HEK293 (cell line): ENCODE results near the gene PRKCE.

ENCODE experiments used
- CTCF ChIA-PET: fragments of 350-600 bp; formaldehyde crosslinking; extraction: SDS; loops from one replicate; lab custom pipeline; 2021; ENCODE audit warnings: antibody characterized with exemption; lab: Yijun Ruan, JAX
- POLR2A ChIA-PET: fragments of 300-600 bp; formaldehyde crosslinking; extraction: SDS; loops from one replicate; lab custom pipeline; 2020; ENCODE audit warnings: antibody characterized with exemption, inconsistent platforms; lab: Yijun Ruan, JAX
- H3K27ac ChIP-seq: fragments of 200-500 bp; sonication (Bioruptor generic); 2 replicates; pipeline ENCODE4 v1.5.1; 2014; ENCODE audit warnings: low read depth, low read length, control low read depth, inconsistent platforms; ENCODE audit errors: extremely low read depth
- H3K36me3 ChIP-seq, 2 experiments: fragments of 200-500 bp in 1 of 2; sonication (Bioruptor generic) in 1 of 2; 1 replicate in 1 of 2; 2 replicates in 1 of 2; pipeline ENCODE4 v1.5.1; 2014 to 2017; ENCODE audit warnings: inconsistent platforms in 2 of 2, low read length in 2 of 2; ENCODE audit not compliant: control insufficient read depth in 2 of 2, insufficient read depth in 1 of 2
- H3K4me1 ChIP-seq: fragments of 200-500 bp; sonication (Bioruptor generic); 2 replicates; pipeline ENCODE4 v1.5.1; 2014; ENCODE audit warnings: mild to moderate bottlenecking, low read length, inconsistent platforms; ENCODE audit not compliant: control insufficient read depth, insufficient read depth
- H3K4me3 ChIP-seq: 2 replicates; pipeline ENCODE4 v1.5.1; 2011; ENCODE audit warnings: low read depth, mild to moderate bottlenecking, control low read depth, low read length, moderate library complexity
- H3K9me3 ChIP-seq: fragments of 200-500 bp; sonication (Bioruptor generic); 2 replicates; pipeline ENCODE4 v1.5.1; 2014; ENCODE audit warnings: low read depth, low read length, inconsistent platforms; ENCODE audit not compliant: control insufficient read depth, insufficient read depth
- EGR2 ChIP-seq: fragments of 450-650 bp; formaldehyde crosslinking; IDR thresholded peaks from 2 replicates; pipeline ENCODE4 v1.5.1; 2016; ENCODE audit warnings: low read depth, missing biosample characterization, missing genetic modification characterization
- HOXA7 ChIP-seq: sonication (generic); formaldehyde crosslinking; IDR thresholded peaks from 2 replicates; pipeline ENCODE4 v1.8.1; 2022; ENCODE audit warnings: missing genetic modification reagents, borderline replicate concordance
- KLF16 ChIP-seq: fragments of 450-650 bp; formaldehyde crosslinking; IDR thresholded peaks from 2 replicates; pipeline ENCODE4 v1.5.1; 2017; ENCODE audit warnings: missing biosample characterization, missing genetic modification characterization
- KLF8 ChIP-seq: fragments of 450-650 bp; formaldehyde crosslinking; IDR thresholded peaks from 2 replicates; pipeline ENCODE4 v1.5.1; 2016; ENCODE audit warnings: missing biosample characterization, missing genetic modification characterization
- MEIS1 ChIP-seq: sonication (generic); formaldehyde crosslinking; IDR thresholded peaks from 2 replicates; pipeline ENCODE4 v1.8.1; 2022; ENCODE audit warnings: missing genetic modification reagents, mild to moderate bottlenecking, borderline replicate concordance
- SCRT2 ChIP-seq: fragments of 450-650 bp; formaldehyde crosslinking; IDR thresholded peaks from 2 replicates; pipeline ENCODE4 v1.5.1; 2016; ENCODE audit warnings: missing biosample characterization, missing genetic modification characterization
- SP3 ChIP-seq: fragments of 450-650 bp; formaldehyde crosslinking; IDR thresholded peaks from 2 replicates; pipeline ENCODE4 v1.5.1; 2016; ENCODE audit warnings: missing biosample characterization, missing genetic modification characterization
- TRIM28 ChIP-seq: IDR thresholded peaks from 2 replicates; pipeline ENCODE4 v1.6.1; 2011; ENCODE audit warnings: low read length, control low read depth, borderline replicate concordance
- YY1 ChIP-seq: fragments of 450-650 bp; formaldehyde crosslinking; IDR thresholded peaks from 2 replicates; pipeline ENCODE4 v1.5.1; 2018; ENCODE audit warnings: missing biosample characterization, missing genetic modification characterization
- ZBTB17 ChIP-seq: fragments of 450-650 bp; formaldehyde crosslinking; IDR thresholded peaks from 2 replicates; pipeline ENCODE4 v1.5.1; 2016; ENCODE audit warnings: missing biosample characterization, missing genetic modification characterization
- ZBTB21 ChIP-seq: fragments of 450-650 bp; formaldehyde crosslinking; IDR thresholded peaks from 2 replicates; pipeline ENCODE4 v1.5.1; 2017; ENCODE audit warnings: missing biosample characterization, missing genetic modification characterization
- ZBTB7A ChIP-seq: fragments of 450-650 bp; formaldehyde crosslinking; IDR thresholded peaks from 2 replicates; pipeline ENCODE4 v1.5.1; 2016; ENCODE audit warnings: low read depth, missing biosample characterization, missing genetic modification characterization
- ZFHX2 ChIP-seq: fragments of 450-650 bp; formaldehyde crosslinking; conservative IDR thresholded peaks from 2 replicates; pipeline ENCODE4 v1.5.1; 2016; ENCODE audit warnings: missing biosample characterization, missing genetic modification characterization
- ZFP37 ChIP-seq: fragments of 450-650 bp; formaldehyde crosslinking; IDR thresholded peaks from 2 replicates; pipeline ENCODE4 v1.5.1; 2016; ENCODE audit warnings: missing biosample characterization, missing genetic modification characterization
- ZIC2 ChIP-seq: fragments of 450-650 bp; formaldehyde crosslinking; IDR thresholded peaks from 2 replicates; pipeline ENCODE4 v1.5.1; 2016; ENCODE audit warnings: missing biosample characterization, missing genetic modification characterization
- ZNF132 ChIP-seq: fragments of 450-650 bp; formaldehyde crosslinking; IDR thresholded peaks from 2 replicates; pipeline ENCODE4 v1.5.1; 2017; ENCODE audit warnings: missing biosample characterization, missing genetic modification characterization, borderline replicate concordance
- ZNF223 ChIP-seq: fragments of 450-650 bp; formaldehyde crosslinking; IDR thresholded peaks from 2 replicates; pipeline ENCODE4 v1.5.1; 2016; ENCODE audit warnings: missing biosample characterization, missing genetic modification characterization
- ZNF354C ChIP-seq: fragments of 450-650 bp; formaldehyde crosslinking; IDR thresholded peaks from 2 replicates; pipeline ENCODE4 v1.5.1; 2016; ENCODE audit warnings: missing biosample characterization, missing genetic modification characterization, low read depth, borderline replicate concordance
- ZNF366 ChIP-seq: fragments of 450-650 bp; formaldehyde crosslinking; conservative IDR thresholded peaks from 2 replicates; pipeline ENCODE4 v1.5.1; 2016; ENCODE audit warnings: missing biosample characterization, missing genetic modification characterization
- ZNF555 ChIP-seq: fragments of 450-650 bp; formaldehyde crosslinking; conservative IDR thresholded peaks from 2 replicates; pipeline ENCODE4 v1.5.1; 2017; ENCODE audit warnings: missing biosample characterization, mild to moderate bottlenecking, missing genetic modification characterization, inconsistent platforms
- ZNF621 ChIP-seq: fragments of 450-650 bp; formaldehyde crosslinking; IDR thresholded peaks from 2 replicates; pipeline ENCODE4 v1.5.1; 2017; ENCODE audit warnings: missing biosample characterization, missing genetic modification characterization
- ZNF658 ChIP-seq: fragments of 450-650 bp; formaldehyde crosslinking; IDR thresholded peaks from 2 replicates; pipeline ENCODE4; 2016; ENCODE audit warnings: missing biosample characterization, missing genetic modification characterization
- ZNF76 ChIP-seq: fragments of 450-650 bp; formaldehyde crosslinking; IDR thresholded peaks from 2 replicates; pipeline ENCODE4; 2016; ENCODE audit warnings: low read depth, missing biosample characterization, missing genetic modification characterization, borderline replicate concordance
- TF ChIP-seq, protein P1 (sequence below): fragments of 450-650 bp; formaldehyde crosslinking; IDR thresholded peaks from 2 replicates; pipeline ENCODE4 v1.5.1; 2016; ENCODE audit warnings: missing biosample characterization, missing genetic modification characterization
- TF ChIP-seq, protein P2 (sequence below): fragments of 450-650 bp; formaldehyde crosslinking; IDR thresholded peaks from 2 replicates; pipeline ENCODE4 v1.5.1; 2016; ENCODE audit warnings: missing biosample characterization, missing genetic modification characterization

PRKCE gene

DNA sequence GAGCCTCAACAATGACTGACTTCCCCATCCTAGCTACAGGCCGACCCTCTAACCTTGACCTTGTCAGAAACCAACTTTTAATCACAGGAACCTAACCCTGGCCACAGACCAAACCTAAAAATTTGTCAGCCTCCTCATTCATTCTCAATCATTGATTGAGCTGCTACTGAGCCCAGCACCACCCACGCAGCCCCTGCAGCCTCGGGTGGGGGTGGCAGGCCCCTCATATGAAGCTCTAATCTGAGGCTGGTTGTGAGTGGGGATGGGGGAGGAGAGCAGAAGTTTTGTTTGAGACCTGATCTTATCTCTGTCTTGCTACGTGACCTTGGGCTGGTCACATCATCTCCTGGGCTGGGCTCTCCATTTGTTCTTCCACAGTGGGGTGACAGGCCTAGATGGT lies 546.2 kb downstream of the PRKCE start:
- no peaks in the 10 kb centered on the region for H3K36me3 ChIP-seq
- ChIA-PET CTCF (interaction anchor here (1.2 kb wide), 1 partner anchor 135 kb away, joined by 3 read pairs; no protein-coding TSS in a partner anchor), POLR2A (no interaction called here)
- no peaks in the 10 kb centered on the region for H3K9me3 ChIP-seq
- H3K4me1 ChIP-seq: no peaks in the 10 kb centered on the region
- H3K4me3 ChIP-seq: no peak overlapping the region
- TF ChIP-seq HOXA7 (CRISPR knock-in tag) (no peak), ZNF223 (tag by site-specific recombination) (no peak), ZFHX2 (no peak), TRIM28 (no peak), KLF8 (tag by site-specific recombination) (no peak), SP3 (tag by site-specific recombination) (no peak), ZNF132 (no peak), KLF16 (tag by site-specific recombination) (no peak), ZNF76 (no peak), ZNF621 (no peak), ZBTB21 (no peak), ZIC2 (tag by site-specific recombination) (no peak)
- TF ChIP-seq, protein P1, sequence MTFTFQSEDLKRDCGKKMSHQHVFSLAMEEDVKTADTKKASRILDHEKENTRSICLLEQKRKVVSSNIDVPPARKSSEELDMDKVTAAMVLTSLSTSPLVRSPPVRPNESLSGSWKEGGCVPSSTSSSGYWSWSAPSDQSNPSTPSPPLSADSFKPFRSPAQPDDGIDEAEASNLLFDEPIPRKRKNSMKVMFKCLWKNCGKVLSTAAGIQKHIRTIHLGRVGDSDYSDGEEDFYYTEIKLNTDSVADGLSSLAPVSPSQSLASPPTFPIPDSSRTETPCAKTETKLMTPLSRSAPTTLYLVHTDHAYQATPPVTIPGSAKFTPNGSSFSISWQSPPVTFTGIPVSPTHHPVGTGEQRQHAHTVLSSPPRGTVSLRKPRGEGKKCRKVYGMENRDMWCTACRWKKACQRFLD: no peak
- H3K27ac ChIP-seq: no peak overlapping the region

DNA sequence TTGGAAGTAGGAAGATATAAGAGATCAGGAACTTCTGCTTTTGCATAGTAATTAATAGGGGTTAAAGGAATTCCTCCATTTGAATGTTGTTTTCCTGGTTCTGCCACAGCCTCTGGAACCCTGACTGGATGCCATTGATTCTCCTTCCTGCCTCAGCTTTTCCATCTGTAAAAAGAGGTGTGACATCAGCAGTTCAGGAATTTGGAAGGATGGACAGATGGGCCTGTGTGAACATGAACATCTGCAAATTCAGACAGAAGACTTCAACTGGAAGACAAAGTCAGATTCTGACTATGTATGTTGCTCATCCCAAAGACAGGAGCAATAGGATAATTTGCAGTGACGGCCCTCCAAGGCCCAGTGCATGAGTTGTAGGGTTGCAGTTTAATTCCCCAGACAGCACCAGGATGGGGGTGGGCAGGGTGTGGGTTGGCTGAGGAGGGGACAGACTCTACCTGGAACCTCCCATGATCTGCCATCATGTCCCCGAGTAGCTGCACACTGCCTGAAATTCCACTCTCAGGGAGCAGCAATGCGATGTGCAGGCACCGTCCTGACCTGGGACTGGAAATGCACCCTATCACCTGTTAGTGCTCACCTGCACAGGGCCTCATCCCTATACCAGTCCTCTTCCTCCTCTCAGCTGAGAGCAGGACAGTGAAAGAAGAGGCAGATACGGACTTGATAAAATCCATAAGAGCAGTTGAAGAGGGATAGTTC lies 546.8 kb downstream of the PRKCE start:
- POLR2A ChIA-PET: no interaction called here
- Histone ChIP-seq H3K4me1 (no peaks in the 10 kb centered on the region), H3K27ac (no peak overlapping the region), H3K36me3 (no peaks in the 10 kb centered on the region), H3K4me3 (no peak overlapping the region), H3K9me3 (no peaks in the 10 kb centered on the region)
- CTCF ChIA-PET: no interaction called here
- TF ChIP-seq ZFP37 (tag by site-specific recombination) (no peak), ZBTB17 (tag by site-specific recombination) (no peak), ZNF555 (tag by site-specific recombination) (no peak), ZNF354C (tag by site-specific recombination) (no peak), YY1 (tag by site-specific recombination) (no peak), ZNF366 (no peak), EGR2 (tag by site-specific recombination) (no peak), SCRT2 (no peak), ZNF658 (tag by site-specific recombination) (no peak), MEIS1 (CRISPR knock-in tag) (no peak), ZBTB7A (tag by site-specific recombination) (no peak)
- TF ChIP-seq, protein P2, sequence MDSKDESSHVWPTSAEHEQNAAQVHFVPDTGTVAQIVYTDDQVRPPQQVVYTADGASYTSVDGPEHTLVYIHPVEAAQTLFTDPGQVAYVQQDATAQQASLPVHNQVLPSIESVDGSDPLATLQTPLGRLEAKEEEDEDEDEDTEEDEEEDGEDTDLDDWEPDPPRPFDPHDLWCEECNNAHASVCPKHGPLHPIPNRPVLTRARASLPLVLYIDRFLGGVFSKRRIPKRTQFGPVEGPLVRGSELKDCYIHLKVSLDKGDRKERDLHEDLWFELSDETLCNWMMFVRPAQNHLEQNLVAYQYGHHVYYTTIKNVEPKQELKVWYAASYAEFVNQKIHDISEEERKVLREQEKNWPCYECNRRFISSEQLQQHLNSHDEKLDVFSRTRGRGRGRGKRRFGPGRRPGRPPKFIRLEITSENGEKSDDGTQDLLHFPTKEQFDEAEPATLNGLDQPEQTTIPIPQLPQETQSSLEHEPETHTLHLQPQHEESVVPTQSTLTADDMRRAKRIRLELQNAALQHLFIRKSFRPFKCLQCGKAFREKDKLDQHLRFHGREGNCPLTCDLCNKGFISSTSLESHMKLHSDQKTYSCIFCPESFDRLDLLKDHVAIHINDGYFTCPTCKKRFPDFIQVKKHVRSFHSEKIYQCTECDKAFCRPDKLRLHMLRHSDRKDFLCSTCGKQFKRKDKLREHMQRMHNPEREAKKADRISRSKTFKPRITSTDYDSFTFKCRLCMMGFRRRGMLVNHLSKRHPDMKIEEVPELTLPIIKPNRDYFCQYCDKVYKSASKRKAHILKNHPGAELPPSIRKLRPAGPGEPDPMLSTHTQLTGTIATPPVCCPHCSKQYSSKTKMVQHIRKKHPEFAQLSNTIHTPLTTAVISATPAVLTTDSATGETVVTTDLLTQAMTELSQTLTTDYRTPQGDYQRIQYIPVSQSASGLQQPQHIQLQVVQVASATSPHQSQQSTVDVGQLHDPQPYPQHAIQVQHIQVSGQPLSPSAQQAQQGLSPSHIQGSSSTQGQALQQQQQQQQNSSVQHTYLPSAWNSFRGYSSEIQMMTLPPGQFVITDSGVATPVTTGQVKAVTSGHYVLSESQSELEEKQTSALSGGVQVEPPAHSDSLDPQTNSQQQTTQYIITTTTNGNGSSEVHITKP (tag by site-specific recombination): no peak
